HG03108 (cell line): ENCODE measurements around the gene PDE4D.

Experiments used
- ATAC-seq: cut with Tn5 transposase; IDR thresholded peaks from one replicate; pipeline ENCODE4 v1.9.1; 2021; ENCODE audit warnings: moderate library complexity; ENCODE audit not compliant: unreplicated experiment

Gene PDE4D

DNA sequence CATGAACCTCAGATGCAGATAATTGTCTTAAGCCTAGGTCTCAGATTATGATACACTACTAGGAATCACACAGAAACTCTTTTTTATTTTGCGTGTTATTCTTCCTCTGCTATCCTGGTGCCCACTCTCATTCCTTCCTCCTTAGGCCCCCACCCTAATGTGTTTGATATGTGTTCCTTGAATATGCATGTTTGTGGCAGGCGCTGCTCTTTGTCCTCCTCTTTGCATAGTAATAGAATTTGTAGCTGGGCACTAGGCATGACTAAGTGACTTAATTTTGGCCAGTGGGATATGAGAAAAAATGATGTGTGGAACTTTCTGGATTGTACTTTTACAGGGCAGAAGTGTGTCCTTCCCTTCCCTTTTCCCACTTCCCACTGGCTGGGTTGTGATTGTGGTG, 965.6 kb downstream of the PDE4D start:
- ATAC-seq, result no peak

DNA sequence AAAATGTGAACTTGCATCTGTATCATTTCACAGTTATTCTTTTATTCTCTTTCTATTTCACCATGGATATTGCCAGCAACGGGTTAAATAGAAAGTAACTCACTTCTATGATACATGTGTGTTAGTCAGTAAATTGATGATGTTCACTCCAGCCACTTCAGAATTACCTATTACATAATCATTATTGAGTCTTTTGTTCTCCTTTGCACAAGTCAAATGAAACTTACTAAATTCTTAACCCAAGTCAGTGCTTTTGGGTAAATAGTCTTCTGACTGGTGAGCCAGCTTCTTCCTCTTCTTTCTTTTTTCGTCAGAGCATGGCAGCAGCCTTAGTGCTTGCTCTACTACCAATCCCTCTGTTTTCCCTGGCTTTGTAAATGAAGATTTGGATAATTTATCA, 966.3 kb downstream of the PDE4D start:
- no peak for ATAC-seq

DNA sequence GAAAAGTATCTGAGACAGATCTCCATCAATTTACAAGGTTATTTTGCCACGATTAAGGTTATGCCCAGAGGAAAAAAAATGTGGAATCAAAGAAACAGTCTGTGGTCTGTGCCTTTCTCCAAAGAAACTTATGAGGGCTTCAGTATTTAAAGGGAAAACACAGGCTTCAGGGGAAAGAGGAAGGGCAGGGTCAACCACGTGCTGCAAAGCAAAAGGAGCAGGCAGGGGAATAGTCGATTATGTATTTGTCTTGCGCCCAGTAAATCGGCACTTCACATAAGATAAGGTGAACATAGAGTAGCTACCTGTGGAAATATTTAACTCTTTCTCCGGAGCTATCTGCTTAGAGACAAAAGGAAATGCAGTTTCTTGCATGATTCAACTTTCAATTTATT, 967.0 kb downstream of the PDE4D start:
- ATAC-seq, result no peak

DNA sequence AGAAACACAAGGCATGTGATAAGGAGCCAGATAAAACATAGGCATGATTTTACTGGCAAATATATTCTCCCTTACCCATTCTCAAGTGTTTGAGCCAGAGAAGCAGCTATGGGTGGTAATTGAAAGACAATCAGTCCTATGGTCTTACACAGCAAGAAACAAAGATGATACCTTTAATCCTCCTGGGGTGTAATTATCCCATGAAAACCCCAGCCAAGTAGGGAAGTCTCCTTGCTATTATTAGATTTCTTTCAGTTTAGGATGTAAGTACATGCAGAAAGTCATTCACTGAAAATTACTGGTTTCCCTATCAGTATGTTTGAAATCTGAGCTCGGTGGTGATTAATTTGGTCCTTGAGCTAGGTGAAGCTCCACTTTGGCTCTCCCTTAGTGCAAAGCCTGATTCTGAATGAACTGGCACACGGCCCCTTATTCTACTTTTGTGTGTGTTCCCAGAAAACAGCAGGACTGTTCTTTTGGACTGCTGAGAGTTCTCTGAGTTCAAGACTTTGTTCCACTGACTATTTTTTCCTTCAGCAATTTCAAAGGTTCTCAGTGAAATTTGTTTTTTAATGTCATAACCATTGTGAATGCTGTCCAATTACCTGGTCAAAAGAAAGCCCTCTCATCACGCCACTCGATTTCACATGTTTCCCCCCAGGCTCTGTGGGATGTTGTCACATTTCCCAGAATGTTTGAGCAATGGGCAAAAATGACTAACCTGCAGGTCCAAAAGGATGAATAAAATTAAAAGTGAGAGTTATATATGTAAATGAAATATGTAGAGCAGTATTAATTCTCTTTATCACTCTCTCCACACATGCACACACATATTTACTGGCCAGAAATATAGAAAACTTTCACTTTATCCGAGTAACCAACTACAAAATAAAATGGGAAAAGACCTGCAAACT, 967.6 kb downstream of the PDE4D start:
- ATAC-seq, result no peak

DNA sequence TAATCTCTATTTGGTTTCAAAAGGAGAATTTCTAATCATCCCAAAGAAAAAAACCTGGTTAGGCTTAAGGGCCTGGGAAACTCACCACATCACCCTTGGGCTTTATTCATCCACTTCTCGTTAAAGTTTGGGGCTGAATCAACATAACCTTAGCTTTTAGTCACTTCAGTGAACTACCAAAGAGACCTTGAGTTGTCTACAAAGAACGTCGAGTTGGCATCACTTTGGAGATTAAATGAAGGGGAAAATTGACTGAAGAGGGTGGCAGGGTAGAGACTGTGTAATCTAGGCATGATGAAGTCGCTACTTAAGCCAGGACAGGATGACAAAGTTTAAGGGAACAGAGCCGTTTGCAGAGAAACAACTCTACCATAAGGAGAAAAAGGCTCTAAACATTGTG, 969.2 kb downstream of the PDE4D start:
- no peak for ATAC-seq

DNA sequence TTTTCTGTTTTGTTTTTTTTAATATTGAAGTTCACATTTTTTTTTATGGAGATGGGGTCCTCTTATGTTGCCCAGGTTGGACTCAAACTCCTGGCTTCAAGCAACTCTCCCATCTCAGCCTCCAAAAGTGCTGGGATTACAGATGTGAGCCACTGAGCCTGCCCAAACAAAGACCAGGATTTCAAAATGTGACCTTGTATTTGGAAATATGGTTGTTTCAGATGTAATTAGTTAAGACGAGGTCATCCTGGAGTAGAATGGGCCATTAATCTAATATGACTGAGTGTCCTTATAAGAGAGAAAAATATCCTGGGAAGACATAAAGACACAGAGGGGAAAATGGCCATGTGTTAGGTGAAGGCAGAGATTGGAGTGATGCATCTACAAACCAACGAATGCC, 970.2 kb downstream of the PDE4D start:
- ATAC-seq, result no peak

DNA sequence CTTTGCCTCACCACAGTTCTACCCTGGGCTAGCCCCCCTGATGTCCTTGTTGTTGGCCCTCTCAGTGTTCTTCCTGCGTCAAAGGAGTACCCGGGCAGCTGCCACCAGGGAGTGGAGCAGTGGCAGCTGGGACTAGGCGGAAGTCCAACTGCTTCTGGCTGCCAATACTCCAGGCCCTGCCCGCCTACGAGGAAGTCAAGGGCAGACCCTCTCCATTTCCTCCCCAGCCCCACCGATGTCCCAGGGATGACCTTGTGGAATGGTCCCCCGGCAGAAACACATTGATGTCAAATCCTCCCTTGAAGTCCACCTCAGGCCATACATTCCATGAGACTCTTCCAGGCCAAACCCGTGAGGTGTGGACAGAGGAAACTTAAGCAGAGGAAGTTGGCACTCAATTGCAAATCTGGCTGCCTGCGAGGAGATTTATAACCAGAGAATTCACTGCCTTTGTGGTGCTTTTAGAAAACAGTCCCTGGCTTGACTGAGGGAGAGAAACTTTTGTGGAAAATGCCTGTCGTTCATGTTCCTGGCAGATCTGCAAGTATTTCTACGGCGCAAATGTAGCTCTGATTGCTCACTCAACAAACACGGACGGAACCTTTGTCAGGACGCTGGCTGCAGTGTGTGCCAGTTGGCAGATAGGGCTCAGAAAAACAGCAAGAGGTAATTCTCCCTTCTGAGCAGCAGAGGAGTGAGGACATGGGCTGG, 970.9 kb downstream of the PDE4D start:
- no peak for ATAC-seq

DNA sequence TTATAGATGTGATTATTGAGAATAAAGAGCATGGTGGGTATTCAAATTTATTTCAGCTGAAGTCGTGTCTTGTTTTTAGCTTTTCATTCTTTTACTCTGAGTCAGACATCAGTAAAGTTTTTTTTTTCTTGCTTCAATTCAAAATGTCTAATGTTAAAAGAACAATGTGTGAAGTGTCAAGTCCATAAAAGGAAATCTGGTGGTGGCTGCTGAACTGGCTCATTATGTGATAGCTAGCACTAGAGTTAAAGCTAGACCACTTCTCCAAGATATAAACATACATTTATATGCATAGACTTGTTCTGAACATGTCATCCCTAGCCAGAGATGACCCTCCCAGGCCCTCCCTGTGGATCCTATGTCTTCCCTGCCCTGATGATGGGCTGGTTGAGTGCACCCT, 972.4 kb downstream of the PDE4D start:
- ATAC-seq, result no peak

DNA sequence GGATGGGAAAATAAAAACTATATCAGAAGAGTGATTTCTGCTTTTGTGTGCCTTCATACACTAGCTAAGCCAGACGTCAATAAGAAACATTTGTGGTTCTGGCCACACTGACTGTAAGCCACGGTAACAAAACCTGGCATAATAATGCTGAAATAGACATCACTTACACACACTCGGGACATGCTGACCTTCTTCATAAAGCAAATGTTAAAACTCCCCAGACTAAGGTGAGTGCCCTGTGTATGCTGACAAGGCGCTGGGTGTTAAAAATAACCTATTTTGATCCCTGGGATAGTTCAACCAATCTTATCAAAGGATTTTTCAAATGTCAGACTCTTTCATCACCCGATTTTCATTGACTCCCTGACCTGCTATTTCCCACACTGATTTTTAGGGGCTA, 973.7 kb downstream of the PDE4D start:
- ATAC-seq, result no peak
